Measurements from ENCODE around the gene RABGAP1. TPM values are rescaled to one million over a fixed set of nuclear protein-coding genes. Genes with fewer than 3 reads are reported as not detected.

Gene RABGAP1
- total and polyA plus RNA-seq, 10 of the 15 experiments (the other 5 are each of a cell fraction or from before 2014, with no cell fraction given): 2.6 to 31.6 (median 12.5) TPM

DNA sequence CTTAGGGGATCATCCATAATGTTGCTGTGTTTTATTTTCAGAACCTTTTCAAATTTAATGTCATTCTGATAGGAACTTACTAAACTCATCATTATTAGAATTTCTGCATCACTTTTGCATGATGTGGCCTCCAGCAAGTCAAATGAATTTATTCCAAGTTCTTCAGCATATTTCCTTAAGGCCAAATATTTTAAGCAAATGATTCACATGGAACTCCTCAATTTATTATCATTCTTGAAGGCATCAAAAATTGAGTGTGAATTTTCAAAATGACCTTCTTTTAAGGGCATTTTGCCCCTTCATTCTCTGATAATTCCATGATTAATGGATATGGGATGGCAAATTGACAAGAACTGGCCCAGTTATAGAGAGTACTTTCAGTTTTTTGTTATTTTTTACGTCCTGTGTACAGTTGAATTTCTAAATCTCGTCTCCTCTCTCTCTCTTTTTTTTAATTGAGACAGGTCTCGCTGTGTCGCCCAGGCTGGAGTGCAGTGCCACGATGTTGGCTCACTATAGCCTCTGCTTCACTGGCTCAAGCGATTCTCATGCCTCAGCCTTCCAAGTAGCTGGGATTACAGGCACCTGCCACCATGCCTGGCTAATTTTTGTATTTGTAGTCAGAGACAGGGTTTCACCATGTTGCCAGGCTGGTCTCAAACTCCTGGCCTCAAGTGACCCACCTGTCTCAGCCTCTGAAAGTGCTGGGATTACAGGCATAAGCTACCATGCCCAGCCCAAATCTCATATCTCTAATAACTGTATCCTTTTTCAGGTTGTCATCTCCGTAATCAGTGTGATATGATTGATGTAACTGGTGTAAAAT, 121.7 kb downstream of the RABGAP1 start:
- Histone ChIP-seq H3K4me3 (no peak overlapping the region), H3K9ac (ENCODE audit: control insufficient read depth, insufficient read depth, low read length) (no peak overlapping the region), H3K79me2 (ENCODE audit: control insufficient read depth, insufficient read depth, low read length) (no peaks in the 10 kb centered on the region; the same call in 1 of the 2 replicates), H3K27ac (ENCODE audit: control insufficient read depth, insufficient read depth) (no peak overlapping the region), H3K4me2 (ENCODE audit: control insufficient read depth, insufficient read depth) (no peak overlapping the region), H2AFZ (ENCODE audit: control insufficient read depth, low read depth, low read length) (no peak overlapping the region), H3K36me3 (ENCODE audit: control insufficient read depth in 2 of 2, insufficient read depth in 2 of 2, low read length in 1 of 2) (peaks cover 0 to 9% of the 10 kb centered on the region in 2 experiments; a peak in 3 of 4 replicates), H3K27me3 (replicated peaks in 1 of 2; ENCODE audit: control insufficient read depth in 2 of 2, insufficient read depth in 2 of 2, low read length in 1 of 2) (no peaks in the 10 kb centered on the region), H3K4me1 (ENCODE audit: control insufficient read depth, insufficient read depth, low read length) (no peaks in the 10 kb centered on the region), H3K9me3 (replicated peaks; ENCODE audit: control insufficient read depth, insufficient read depth, low read length) (no peaks in the 10 kb centered on the region), H4K20me1 (ENCODE audit: control insufficient read depth, insufficient read depth) (no peaks in the 10 kb centered on the region)
- FAIRE-seq: no peak
- RAD21 ChIA-PET (ENCODE audit: unreplicated experiment): no interaction called here
- WGBS (ENCODE audit: insufficient coverage, insufficient replicate concordance, low lambda C conversion rate, missing lambda C conversion rate): 99% methylated on average over 7 of the region's 7 CpGs
- POLR2A ChIA-PET: no interaction called here
- no peak for TF ChIP-seq EED (IDR thresholded peaks at IDR 0.05; ENCODE audit: low read depth)
- TF ChIP-seq ZNF217 (IDR thresholded peaks at IDR 0.05): no peak
- TF ChIP-seq, protein P1, sequence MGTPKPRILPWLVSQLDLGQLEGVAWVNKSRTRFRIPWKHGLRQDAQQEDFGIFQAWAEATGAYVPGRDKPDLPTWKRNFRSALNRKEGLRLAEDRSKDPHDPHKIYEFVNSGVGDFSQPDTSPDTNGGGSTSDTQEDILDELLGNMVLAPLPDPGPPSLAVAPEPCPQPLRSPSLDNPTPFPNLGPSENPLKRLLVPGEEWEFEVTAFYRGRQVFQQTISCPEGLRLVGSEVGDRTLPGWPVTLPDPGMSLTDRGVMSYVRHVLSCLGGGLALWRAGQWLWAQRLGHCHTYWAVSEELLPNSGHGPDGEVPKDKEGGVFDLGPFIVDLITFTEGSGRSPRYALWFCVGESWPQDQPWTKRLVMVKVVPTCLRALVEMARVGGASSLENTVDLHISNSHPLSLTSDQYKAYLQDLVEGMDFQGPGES (IDR thresholded peaks at IDR 0.05): no peak
- no peak for TF ChIP-seq SUZ12 (IDR thresholded peaks at IDR 0.05; ENCODE audit: unreplicated experiment)
- TF ChIP-seq RAD51 (IDR thresholded peaks at IDR 0.05): no peak
- TF ChIP-seq SIN3A (IDR thresholded peaks at IDR 0.05; ENCODE audit: low read depth, low read length): no peak
- TF ChIP-seq RAD21 (IDR thresholded peaks at IDR 0.05; ENCODE audit: insufficient read depth, low read depth, low read length): no peak
- TF ChIP-seq PAX5 (IDR thresholded peaks at IDR 0.05; ENCODE audit: borderline replicate concordance, low read depth, low read length): no peak
- no peak for TF ChIP-seq NR2C1 (IDR thresholded peaks at IDR 0.05)
- in situ Hi-C loops (cut with MboI) (no loop called here), intact Hi-C loops (cut with micrococcal nuclease; ENCODE audit: unreplicated experiment) (no loop called here)
- DNase-seq (ENCODE audit: low read depth, low spot score): no peak
- CTCF ChIA-PET: no interaction called here
- BruUV-seq (replicated peaks): no TSS peak
- ATAC-seq: no peak
- SMC1A ChIA-PET (ENCODE audit: uncharacterized antibody, unreplicated experiment): interaction anchor here (0.7 to 1.0 kb wide), 2 partner anchors 31 to 145 kb away, joined by 3 read pairs; no protein-coding TSS in a partner anchor
